K562 (cell line): ENCODE measurements around the gene RAB3GAP2. TPM values are rescaled to one million over a fixed set of nuclear protein-coding genes. Genes with fewer than 3 reads are reported as not detected.

Source experiments
- ATAC-seq: fragments of 200-7000 bp; cut with Tn5 transposase; 3 replicates; pipeline ENCODE4 v1.9.1; 2020; ENCODE audit warnings: moderate library complexity
- BruUV-seq: library from RNA; stranded (reverse); fragments of 400-500 nt; replicated peaks from 2 replicates; lab custom pipeline; 2021; lab: Mats Ljungman, UMichigan
- CTCF ChIA-PET: fragments of 300-600 bp; formaldehyde crosslinking; extraction: SDS; loops from one replicate; lab custom pipeline; 2021; ENCODE audit warnings: low intra/inter-chr PET ratio; lab: Yijun Ruan, JAX
- POLR2A ChIA-PET: fragments of 300-600, 350-650 bp; sonication (Branson Sonifier 250); formaldehyde crosslinking; extraction: SDS; loops from one replicate; lab custom pipeline; 2021; ENCODE audit warnings: antibody characterized with exemption, inconsistent platforms; lab: Yijun Ruan, JAX
- DNase-seq, 4 experiments: peaks; one replicate each; pipeline versions ENCODE4 v3.0.0 to v3.0.0-alpha.2; 2011 to 2018; ENCODE audit warnings: low spot score in 3 of 4, mixed read lengths in 3 of 4; ENCODE audit errors: extremely low read depth in 1 of 4
- FAIRE-seq: peaks from 2 replicates; lab custom pipeline; 2011; peaks lifted over from hg19 to GRCh38; lab: Jason Lieb, UNC
- H2AFZ ChIP-seq: 2 replicates; pipeline ENCODE4 v1.6.0; 2011; ENCODE audit warnings: low read depth, low read length, control low read depth, inconsistent platforms
- H3K27ac ChIP-seq: fragments of 200-600 bp; 3 replicates; pipeline ENCODE4 v1.8.0; 2011; ENCODE audit warnings: low read depth, mild to moderate bottlenecking, control low read depth, inconsistent platforms, low read length, moderate library complexity, mixed read lengths; ENCODE audit errors: extremely low read depth
- H3K27me3 ChIP-seq, 2 experiments: fragments of 300-600 bp in 1 of 2; 2 replicates in 1 of 2; 3 replicates in 1 of 2; pipeline versions ENCODE4 v1.6.0 to v1.8.0; 2011; ENCODE audit warnings: inconsistent platforms in 2 of 2, low read length in 2 of 2, mild to moderate bottlenecking in 1 of 2, mixed read lengths in 1 of 2, moderate library complexity in 1 of 2; ENCODE audit not compliant: control insufficient read depth in 2 of 2, insufficient read depth in 2 of 2
- H3K36me3 ChIP-seq: fragments of 300-600 bp; 3 replicates; pipeline ENCODE4 v1.8.0; 2011; ENCODE audit warnings: mild to moderate bottlenecking, low read length, inconsistent platforms; ENCODE audit not compliant: control insufficient read depth, insufficient read depth
- H3K4me1 ChIP-seq, 2 experiments: fragments of 200-600 bp in 1 of 2; replicated peaks in 1 of 2; 2 replicates in 1 of 2; 3 replicates in 1 of 2; pipeline versions ENCODE4 v1.5.1 to v1.8.0; 2011; ENCODE audit warnings: inconsistent platforms in 2 of 2, low read length in 2 of 2, mild to moderate bottlenecking in 1 of 2, mixed read lengths in 1 of 2, moderate library complexity in 1 of 2; ENCODE audit not compliant: control insufficient read depth in 2 of 2, insufficient read depth in 2 of 2
- H3K4me2 ChIP-seq: 2 replicates; pipeline ENCODE4 v1.6.1; 2011; ENCODE audit warnings: low read length, control low read depth, inconsistent platforms, mixed read lengths; ENCODE audit not compliant: insufficient read depth
- H3K4me3 ChIP-seq: fragments of 200-600 bp; sonication (generic), shearing (Covaris generic); 2 replicates; pipeline ENCODE4 v1.5.1; 2016; ENCODE audit warnings: control low read depth, inconsistent platforms
- H3K79me2 ChIP-seq: fragments of 200-600 bp; 3 replicates; pipeline ENCODE4 v1.8.0; 2011; ENCODE audit warnings: low read length, inconsistent platforms; ENCODE audit not compliant: control insufficient read depth, insufficient read depth
- H3K9ac ChIP-seq, 2 experiments: 2 replicates each; pipeline versions ENCODE4 v1.6.0 to v1.6.1; 2011; ENCODE audit warnings: low read depth in 2 of 2, low read length in 2 of 2, control low read depth in 1 of 2, inconsistent platforms in 1 of 2, mild to moderate bottlenecking in 1 of 2, mixed read lengths in 1 of 2; ENCODE audit not compliant: insufficient read depth in 1 of 2
- H3K9me1 ChIP-seq: one replicate; pipeline ENCODE4 v1.6.0; 2011; ENCODE audit warnings: inconsistent platforms, mild to moderate bottlenecking, low read length, moderate library complexity; ENCODE audit not compliant: control insufficient read depth, insufficient read depth
- H3K9me3 ChIP-seq: replicated peaks from 2 replicates; pipeline ENCODE4 v1.5.1; 2011; ENCODE audit warnings: low read depth, low read length, inconsistent platforms; ENCODE audit not compliant: control insufficient read depth, insufficient read depth
- H4K20me1 ChIP-seq: replicated peaks from 2 replicates; pipeline ENCODE4 v1.6.1; 2011; ENCODE audit warnings: low read length, inconsistent platforms, mixed read lengths; ENCODE audit not compliant: control insufficient read depth, insufficient read depth
- ATF6 ChIP-seq: sonication (generic); formaldehyde crosslinking; IDR thresholded peaks from 2 replicates; pipeline ENCODE4 v1.4.0; 2020; ENCODE audit warnings: mild to moderate bottlenecking, missing genetic modification reagents
- CBFA2T3 ChIP-seq: fragments of 450-650 bp; IDR thresholded peaks from 2 replicates; pipeline ENCODE4 v1.6.1; 2017
- CCAR2 ChIP-seq: fragments of 200-400 bp; formaldehyde crosslinking; IDR thresholded peaks from 2 replicates; pipeline ENCODE4 v1.6.1; 2017; ENCODE audit warnings: mild to moderate bottlenecking, low read depth, low read length
- ERF ChIP-seq: fragments of 450-650 bp; formaldehyde crosslinking; IDR thresholded peaks from 2 replicates; pipeline ENCODE4 v1.4.0; 2020; ENCODE audit warnings: mild to moderate bottlenecking, mixed read lengths
- EZH2 ChIP-seq: IDR thresholded peaks from 2 replicates; pipeline ENCODE4 v1.6.1; 2012; ENCODE audit warnings: low read depth, mild to moderate bottlenecking, inconsistent platforms, low read length, borderline replicate concordance
- MITF ChIP-seq: IDR thresholded peaks from 2 replicates; pipeline ENCODE4 v1.6.1; 2014; ENCODE audit warnings: antibody characterized with exemption
- NFRKB ChIP-seq: fragments of 450-650 bp; IDR thresholded peaks from 2 replicates; pipeline ENCODE4 v1.6.1; 2016; ENCODE audit warnings: low read depth
- NR2C1 ChIP-seq, 2 experiments: fragments of 450-650 bp; IDR thresholded peaks; 2 replicates each; pipeline ENCODE4 v1.6.1; 2017; ENCODE audit warnings: mild to moderate bottlenecking in 2 of 2, antibody characterized with exemption in 1 of 2, inconsistent platforms in 1 of 2, missing compliant biosample characterization in 1 of 2, missing genetic modification characterization in 1 of 2
- SNRNP70 ChIP-seq: fragments of 200-400 bp; formaldehyde crosslinking; optimal IDR thresholded peaks from 2 replicates; pipeline ENCODE3; 2017; ENCODE audit warnings: low read depth, low read length
- SPI1 ChIP-seq: IDR thresholded peaks from 2 replicates; pipeline ENCODE4 v1.6.1; 2011; ENCODE audit warnings: low read depth, low read length, control low read depth, borderline replicate concordance
- SREBF1 ChIP-seq: fragments of 150-350 bp; IDR thresholded peaks from 2 replicates; pipeline ENCODE4 v1.6.1; 2014; ENCODE audit warnings: antibody characterized with exemption, low read depth, low read length, borderline replicate concordance
- STAT6 ChIP-seq: sonication (generic); formaldehyde crosslinking; IDR thresholded peaks from 2 replicates; pipeline ENCODE4 v1.8.1; 2023; ENCODE audit warnings: mild to moderate bottlenecking, missing genetic modification reagents
- THRAP3 ChIP-seq: fragments of 450-650 bp; IDR thresholded peaks from 2 replicates; pipeline ENCODE4 v1.6.1; 2016; ENCODE audit warnings: mild to moderate bottlenecking, inconsistent platforms, borderline replicate concordance
- ZBTB17 ChIP-seq: fragments of 450-650 bp; formaldehyde crosslinking; IDR thresholded peaks from 2 replicates; pipeline ENCODE4 v1.4.0; 2020; ENCODE audit warnings: mild to moderate bottlenecking
- ZNF384 ChIP-seq: IDR thresholded peaks from 2 replicates; pipeline ENCODE4 v1.6.1; 2012; ENCODE audit warnings: low read depth, low read length, improper control_type of control experiment
- ZZZ3 ChIP-seq: fragments of 450-650 bp; IDR thresholded peaks from 2 replicates; pipeline ENCODE4 v1.6.1; 2016; ENCODE audit warnings: antibody characterized with exemption, mild to moderate bottlenecking, moderate library complexity
- in situ Hi-C: fragments of 300-500 bp; cut with MboI; formaldehyde crosslinking; loops from 4 replicates; pipeline ENCODE4 v1.15.0; 2018; ENCODE audit warnings: inconsistent platforms, mixed read lengths
- intact Hi-C: fragments of 100-400 bp; cut with micrococcal nuclease; formaldehyde crosslinking; loops from 2 replicates; pipeline ENCODE4 v1.14.2; 2022
- polyA plus RNA-seq, 8 experiments: library from polyadenylated mRNA; depleted of rRNA in 4 of 8; stranded (reverse) in 5 of 8; unstranded in 3 of 8; fragments of >200 nt; fragmentation: Nextera tagmentation in 2 of 8; fragmentation: Illumina TruSeq in 1 of 8; extraction: Ambion mirVana in 2 of 8; extraction: Trizol in 1 of 8; gene quantifications; 2 replicates each; pipeline versions ENCODE4 v1.2.1 to v1.2.3, GENCODE V29; 2011 to 2014; ENCODE audit warnings: inconsistent platforms in 1 of 8, missing spikeins in 1 of 8
- total RNA-seq, 7 experiments: library from RNA; depleted of rRNA in 6 of 7; stranded (reverse); fragments of >200 nt in 6 of 7; fragmentation: Illumina TruSeq in 2 of 7; extraction: Trizol in 2 of 7; gene quantifications; 2 replicates each; pipeline versions ENCODE4 v1.2.1 to v1.2.3, GENCODE V29; 2011 to 2021; ENCODE audit warnings: low replicate concordance in 1 of 7

RAB3GAP2 gene
- total and polyA plus RNA-seq, 9 of the 15 experiments (the other 6 are each of a cell fraction or from before 2014, with no cell fraction given): 14.1 to 69.1 (median 32.2) TPM

GRCh38 chr1:220198186-220199005, 73.9 kb downstream of the RAB3GAP2 start (continued):
- TF ChIP-seq ATF6 (CRISPR knock-in tag) (no peak), SNRNP70 (no peak), ERF (CRISPR knock-in tag) (no peak), ZNF384 (no peak), SPI1 (no peak)

DNA sequence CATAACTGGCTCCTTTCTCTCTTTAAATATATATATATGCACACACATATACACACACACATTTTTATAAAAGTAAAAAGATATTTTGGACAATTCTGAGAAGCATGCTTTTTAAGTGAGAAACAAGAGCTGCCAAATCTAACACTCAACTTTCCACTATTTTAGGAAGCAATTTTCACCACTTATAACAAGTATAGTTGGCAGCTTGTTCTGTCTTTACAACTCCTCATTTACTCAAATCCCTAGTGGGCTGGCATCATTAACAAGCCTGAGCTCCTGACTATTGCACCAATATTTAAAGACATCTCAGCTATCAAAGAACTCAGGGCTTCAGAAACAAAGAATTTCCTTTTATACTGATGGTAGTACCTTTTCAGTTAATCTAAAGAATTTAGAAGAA, 76.6 kb downstream of the RAB3GAP2 start:
- ATAC-seq (no peak), FAIRE-seq (no peak), DNase-seq (no peak)
- ChIA-PET CTCF (no interaction called here), POLR2A (interaction anchor here (0.9 to 1.6 kb wide), 2 partner anchors 8 to 10 kb away, joined by 3 to 7 read pairs; no protein-coding TSS in a partner anchor)
- TF ChIP-seq NFRKB: no peak
- no peak for TF ChIP-seq MITF
- no peak for TF ChIP-seq CCAR2
- TF ChIP-seq ZZZ3: no peak
- no peak for TF ChIP-seq STAT6 (CRISPR knock-in tag)
- TF ChIP-seq NR2C1 (IDR thresholded peaks at IDR 0.05): no peak
- no peak for TF ChIP-seq NR2C1 (tag; IDR thresholded peaks at IDR 0.05)
- TF ChIP-seq EZH2: no peak
- TF ChIP-seq ZBTB17 (CRISPR knock-in tag): no peak
- no peak for TF ChIP-seq CBFA2T3
- TF ChIP-seq THRAP3: no peak
- TF ChIP-seq SREBF1: no peak
- Histone ChIP-seq H3K27me3 (no peaks in the 10 kb centered on the region), H2AFZ (no peak overlapping the region), H3K4me3 (no peak overlapping the region), H3K9me1 (no peaks in the 10 kb centered on the region), H3K9me3 (no peaks in the 10 kb centered on the region), H3K4me2 (no peak overlapping the region), H3K4me1 (no peaks in the 10 kb centered on the region), H3K27ac (no peak overlapping the region), H3K36me3 (peaks cover 49% of the 10 kb centered on the region), H3K9ac (no peak overlapping the region), H4K20me1 (no peaks in the 10 kb centered on the region), H3K79me2 (no peaks in the 10 kb centered on the region)
- BruUV-seq: no TSS peak
- in situ Hi-C loops: no loop called here
- intact Hi-C loops: no loop called here
